RKO (cell line): Measurements from ENCODE around the gene SLC39A13.

Source experiments
- DNase-seq: peaks from one replicate; pipeline ENCODE4 v3.0.0-alpha.2; 2016; ENCODE audit warnings: low spot score

Gene SLC39A13

GRCh38 chr11:47403135-47403534, 5.3 kb upstream of the SLC39A13 start:
- DNase-seq: no peak

- no peak for DNase-seq
Observed at GRCh38 chr11:47403571-47403970, 4.8 kb upstream of the SLC39A13 start.

GRCh38 chr11:47406896-47407745, 1.3 kb upstream of the SLC39A13 start:
- DNase-seq: no peak

- peak; percentile 90 for DNase-seq
Observed at GRCh38 chr11:47408598-47409439, 429 bp downstream of the SLC39A13 start.

GRCh38 chr11:47409440-47410369, 1.3 kb downstream of the SLC39A13 start:
- peak; percentile 59 for DNase-seq

GRCh38 chr11:47410370-47411264, 2.2 kb downstream of the SLC39A13 start:
- no peak for DNase-seq

GRCh38 chr11:47411884-47412746, 3.7 kb downstream of the SLC39A13 start:
- DNase-seq: peak; percentile 58

- DNase-seq: no peak
Observed at GRCh38 chr11:47413351-47413750, 5.0 kb downstream of the SLC39A13 start.

GRCh38 chr11:47413908-47414684, 5.7 kb downstream of the SLC39A13 start:
- peak; percentile 55 for DNase-seq

- no peak for DNase-seq
Observed at GRCh38 chr11:47414685-47415070, 6.3 kb downstream of the SLC39A13 start.

- DNase-seq: no peak
Observed at GRCh38 chr11:47415091-47415854, 6.9 kb downstream of the SLC39A13 start.

GRCh38 chr11:47415949-47416472, 7.6 kb downstream of the SLC39A13 start:
- peak; percentile 51 for DNase-seq

- no peak for DNase-seq
Observed at GRCh38 chr11:47417712-47418111, 9.3 kb downstream of the SLC39A13 start.

GRCh38 chr11:47418454-47419259, 10.3 kb downstream of the SLC39A13 start:
- DNase-seq: no peak

- no peak for DNase-seq
Observed at GRCh38 chr11:47425611-47426010, 17.2 kb downstream of the SLC39A13 start.

- DNase-seq: peak; percentile 96
Observed at GRCh38 chr11:47426062-47426956, 17.9 kb downstream of the SLC39A13 start, which contains the start of gene PSMC3. TSS of gene PSMC3 (minus strand) at chr11:47426439. CDS start at chr11:47426279, 160 bp downstream.
